Upper lobe of left lung (tissue), 6 donors: Measurements from ENCODE around the gene MOBP. TPM values are rescaled to one million over a fixed set of nuclear protein-coding genes. Genes with fewer than 3 reads are reported as not detected.
"Not testable (repeated sequence)": the region's sequence is repeated elsewhere in the genome, so short reads cannot be mapped to it uniquely, and the experiment has no call there.

Source experiments
- ATAC-seq, 2 donors: fragments of 200-7000 bp; cut with Tn5 transposase; one replicate each; pipeline ENCODE4 v1.9.1; 2022; ENCODE audit warnings: mild to moderate bottlenecking in 2 of 2, moderate library complexity in 2 of 2; ENCODE audit not compliant: low FRiP score in 2 of 2
- DNase-seq, 2 donors: peaks; one replicate each; pipeline ENCODE4 v3.0.0-alpha.2; 2019 to 2020
- H3K27ac ChIP-seq, 4 donors: fragments of 200-600 bp; sonication (generic); one replicate each; pipeline ENCODE4 v1.5.1; 2016 to 2019
- H3K27me3 ChIP-seq, 4 donors: fragments of 200-600 bp; sonication (generic); one replicate each; pipeline ENCODE4 v1.5.1; 2017 to 2019
- H3K36me3 ChIP-seq, 4 donors: fragments of 200-600 bp; sonication (generic); one replicate each; pipeline ENCODE4 v1.5.1; 2016 to 2019
- H3K4me1 ChIP-seq, 4 donors: fragments of 200-600 bp; sonication (generic); one replicate each; pipeline ENCODE4 v1.5.1; 2018 to 2019
- H3K4me3 ChIP-seq, 4 donors: fragments of 200-600 bp; sonication (generic); one replicate each; pipeline ENCODE4 v1.5.1; 2017 to 2019; ENCODE audit warnings: mild to moderate bottlenecking in 2 of 4, moderate library complexity in 1 of 4
- H3K9me3 ChIP-seq, 4 donors: fragments of 200-600 bp; sonication (generic); one replicate each; pipeline ENCODE4 v1.5.1; 2018 to 2019
- EP300 ChIP-seq, 4 donors: sonication (generic); formaldehyde crosslinking; IDR thresholded peaks; one replicate each; pipeline ENCODE4 v1.5.1; 2017; ENCODE audit warnings: antibody characterized with exemption in 4 of 4, control low read depth in 2 of 4
- POLR2A ChIP-seq, 4 donors: fragments of 450-650 bp; IDR thresholded peaks; one replicate each; pipeline ENCODE4 v1.5.1; 2016 to 2017; ENCODE audit warnings: antibody characterized with exemption in 4 of 4, mild to moderate bottlenecking in 2 of 4
- POLR2AphosphoS5 ChIP-seq, 2 donors: sonication (generic); formaldehyde crosslinking; IDR thresholded peaks; one replicate each; pipeline ENCODE4 v1.5.1; 2017; ENCODE audit warnings: antibody characterized with exemption in 2 of 2
- WGBS, 2 donors: methylation state at CpG; one replicate each; pipeline ENCODE4 v1.1.5; 2017 to 2018; 5-methylcytosine and 5-hydroxymethylcytosine counted together
- total RNA-seq, 6 donors: library from RNA; depleted of rRNA in 4 of 6; stranded (reverse); fragments of >200 nt in 4 of 6; gene quantifications; one replicate each; pipeline versions ENCODE4 v1.1.0 to v1.2.1, GENCODE V29; 2016 to 2021
- TF ChIP-seq, protein P1 (sequence below), 6 experiments: fragments of 450-650 bp in 4 of 6; fragments of 200-600 bp in 2 of 6; sonication (generic) in 2 of 6; IDR thresholded peaks; one replicate each; pipeline ENCODE4 v1.5.1; 2016 to 2019; ENCODE audit warnings: antibody characterized with exemption in 6 of 6
- donor health status: DM: no; HTN: no; CAD: no; lungs with moderate emphysema.
- donor health status: DM: no; HTN: yes; CAD: no; lungs with severe emphysema.

MOBP gene, protein sequence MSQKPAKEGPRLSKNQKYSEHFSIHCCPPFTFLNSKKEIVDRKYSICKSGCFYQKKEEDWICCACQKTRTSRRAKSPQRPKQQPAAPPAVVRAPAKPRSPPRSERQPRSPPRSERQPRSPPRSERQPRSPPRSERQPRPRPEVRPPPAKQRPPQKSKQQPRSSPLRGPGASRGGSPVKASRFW
- total RNA-seq, result under 1 TPM in 1 of 6 donors, not detected in 5; 0.22 TPM

DNA sequence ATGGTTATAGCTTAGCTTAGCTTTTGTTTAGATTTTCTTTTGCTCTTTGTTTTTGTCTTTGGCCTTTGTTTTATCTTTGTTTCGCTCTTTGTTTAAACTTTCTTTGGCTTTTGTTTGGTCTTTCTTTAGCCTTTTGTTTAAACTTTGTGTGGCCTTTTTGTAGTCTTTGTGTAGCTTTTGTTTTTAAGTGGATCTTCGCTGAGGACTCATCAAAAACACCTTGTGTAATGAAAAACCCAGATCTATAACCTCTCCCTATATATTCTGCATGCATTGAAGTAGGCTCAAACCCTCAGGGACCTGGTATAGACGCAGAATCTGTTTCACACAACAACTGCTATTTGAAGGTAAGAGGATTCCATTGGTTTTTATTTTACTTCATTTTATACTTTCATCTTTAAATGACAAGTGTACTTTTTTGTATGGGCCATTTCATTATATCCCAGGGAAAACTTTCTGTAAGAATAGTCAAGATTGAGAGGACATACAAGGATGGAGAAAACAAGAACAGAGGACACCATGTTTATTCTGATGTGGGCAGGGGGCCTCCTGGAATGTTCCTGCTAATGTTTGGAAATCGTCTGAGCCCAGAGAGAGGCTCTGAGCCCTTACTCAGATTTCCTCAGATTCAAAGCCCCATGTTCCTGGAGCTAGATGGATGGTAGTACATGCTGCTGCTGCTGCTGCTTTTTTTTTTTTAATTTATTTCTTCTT, at the start of gene MOBP:
MOBP (plus strand) TSS at position 287 of the 714 bp plus-strand sequence. CDS start 34,390 bp downstream, outside the sequence.
- DNase-seq (no peak), ATAC-seq (no peak)
- TF ChIP-seq POLR2A (IDR thresholded peaks at IDR 0.05), result no peak
- no peak for TF ChIP-seq EP300 (IDR thresholded peaks at IDR 0.05)
- TF ChIP-seq, protein P1, sequence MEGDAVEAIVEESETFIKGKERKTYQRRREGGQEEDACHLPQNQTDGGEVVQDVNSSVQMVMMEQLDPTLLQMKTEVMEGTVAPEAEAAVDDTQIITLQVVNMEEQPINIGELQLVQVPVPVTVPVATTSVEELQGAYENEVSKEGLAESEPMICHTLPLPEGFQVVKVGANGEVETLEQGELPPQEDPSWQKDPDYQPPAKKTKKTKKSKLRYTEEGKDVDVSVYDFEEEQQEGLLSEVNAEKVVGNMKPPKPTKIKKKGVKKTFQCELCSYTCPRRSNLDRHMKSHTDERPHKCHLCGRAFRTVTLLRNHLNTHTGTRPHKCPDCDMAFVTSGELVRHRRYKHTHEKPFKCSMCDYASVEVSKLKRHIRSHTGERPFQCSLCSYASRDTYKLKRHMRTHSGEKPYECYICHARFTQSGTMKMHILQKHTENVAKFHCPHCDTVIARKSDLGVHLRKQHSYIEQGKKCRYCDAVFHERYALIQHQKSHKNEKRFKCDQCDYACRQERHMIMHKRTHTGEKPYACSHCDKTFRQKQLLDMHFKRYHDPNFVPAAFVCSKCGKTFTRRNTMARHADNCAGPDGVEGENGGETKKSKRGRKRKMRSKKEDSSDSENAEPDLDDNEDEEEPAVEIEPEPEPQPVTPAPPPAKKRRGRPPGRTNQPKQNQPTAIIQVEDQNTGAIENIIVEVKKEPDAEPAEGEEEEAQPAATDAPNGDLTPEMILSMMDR (IDR thresholded peaks at IDR 0.05), result no peak
- no peak for TF ChIP-seq POLR2AphosphoS5 (IDR thresholded peaks at IDR 0.05)
- no peaks in the 10 kb centered on the region for H3K27me3 ChIP-seq
- peaks cover 0 to 3% (median 0%) of the 10 kb centered on the region in 4 donors for H3K4me1 ChIP-seq
- H3K36me3 ChIP-seq, result no peaks in the 10 kb centered on the region
- 44 to 53% methylated on average over 4 of the region's 4 CpGs for WGBS, 2 donors
- no peak within 1 kb of the TSS for H3K4me3 ChIP-seq
- no peaks in the 10 kb centered on the region for H3K9me3 ChIP-seq
- H3K27ac ChIP-seq, result no peak within 1 kb of the TSS

DNA sequence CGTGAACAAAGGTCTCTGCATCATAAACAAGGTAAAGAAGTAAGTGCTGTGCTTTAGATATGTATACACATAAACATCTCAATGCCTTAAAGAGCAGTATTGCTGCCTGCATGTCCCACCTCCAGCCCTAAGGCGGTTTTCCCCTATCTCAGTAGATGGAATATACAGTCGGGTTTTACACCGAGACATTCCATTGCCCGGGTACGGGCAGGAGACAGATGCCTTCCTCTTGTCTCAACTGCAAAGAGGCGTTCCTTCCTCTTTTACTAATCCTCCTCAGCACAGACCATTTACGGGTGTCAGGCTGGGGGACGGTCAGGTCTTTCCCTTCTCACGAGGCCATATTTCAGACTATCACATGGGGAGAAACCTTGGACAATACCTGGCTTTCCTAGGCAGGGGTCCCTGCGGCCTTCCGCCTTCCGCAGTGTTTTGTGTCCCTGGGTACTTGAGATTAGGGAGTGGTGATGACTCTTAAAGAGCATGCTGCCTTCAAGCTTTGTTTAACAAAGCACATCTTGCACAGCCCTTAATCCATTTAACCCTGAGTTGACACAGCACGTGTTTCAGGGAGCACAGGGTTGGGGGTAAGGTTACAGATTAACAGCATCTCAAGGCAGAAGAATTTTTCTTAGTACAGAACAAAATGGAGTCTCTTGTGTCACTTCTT, 48.8 kb upstream of the MOBP start:
- 30 to 49% methylated on average over 14 of the region's 14 CpGs for WGBS, 2 donors
- H3K9me3 ChIP-seq, ATAC-seq, DNase-seq, H3K27me3 ChIP-seq, H3K4me1 ChIP-seq, H3K4me3 ChIP-seq: not testable (repeated sequence)
- Histone ChIP-seq H3K27ac (peak overlapping the region in 3 of 4 donors; percentile 13 to 51 (median 16)), H3K36me3 (peaks cover 0 to 10% (median 5%) of the 10 kb centered on the region in 4 donors)

DNA sequence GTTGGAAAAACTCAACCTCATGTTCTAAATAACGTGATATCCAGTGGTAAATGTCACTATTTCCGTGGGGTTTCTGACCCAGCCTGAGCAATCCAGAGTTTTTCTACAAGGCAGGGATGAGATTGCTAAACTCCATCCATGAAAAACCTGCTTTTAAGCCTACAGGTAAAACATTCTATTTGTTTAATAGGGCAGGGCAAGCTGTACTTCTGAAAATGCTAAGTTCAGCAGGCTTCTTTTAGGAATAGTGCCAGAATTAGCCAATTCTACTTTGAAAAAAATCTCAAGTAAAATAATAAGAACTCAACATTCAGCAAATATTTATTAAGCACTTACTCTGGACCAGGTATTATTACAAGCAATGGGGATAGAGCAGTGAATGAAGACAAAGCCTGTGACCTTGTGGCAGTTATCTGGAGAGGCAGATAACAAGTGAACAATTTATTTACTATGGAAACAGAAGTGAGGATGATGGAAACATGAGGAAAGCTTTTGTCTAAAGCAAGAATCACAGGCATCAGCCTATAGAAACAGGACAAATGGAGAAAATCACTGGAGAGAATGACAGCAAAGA, 47.7 kb upstream of the MOBP start:
- ATAC-seq, result peak in 1 of 2 donors; percentile 77
- WGBS, 2 donors, result 73 to 77% methylated on average over 2 of the region's 2 CpGs
- DNase-seq, result no peak
- Histone ChIP-seq H3K4me1 (peaks cover 0 to 3% (median 0%) of the 10 kb centered on the region in 4 donors), H3K9me3 (no peaks in the 10 kb centered on the region), H3K27ac (peak overlapping the region in 2 of 4 donors; percentile 13 to 51), H3K4me3 (no peak overlapping the region), H3K36me3 (no peaks in the 10 kb centered on the region), H3K27me3 (no peaks in the 10 kb centered on the region)
- TF ChIP-seq, protein P1 (IDR thresholded peaks at IDR 0.05), result no peak
- TF ChIP-seq POLR2AphosphoS5 (IDR thresholded peaks at IDR 0.05) (no peak), POLR2A (IDR thresholded peaks at IDR 0.05) (no peak), EP300 (IDR thresholded peaks at IDR 0.05) (no peak)

DNA sequence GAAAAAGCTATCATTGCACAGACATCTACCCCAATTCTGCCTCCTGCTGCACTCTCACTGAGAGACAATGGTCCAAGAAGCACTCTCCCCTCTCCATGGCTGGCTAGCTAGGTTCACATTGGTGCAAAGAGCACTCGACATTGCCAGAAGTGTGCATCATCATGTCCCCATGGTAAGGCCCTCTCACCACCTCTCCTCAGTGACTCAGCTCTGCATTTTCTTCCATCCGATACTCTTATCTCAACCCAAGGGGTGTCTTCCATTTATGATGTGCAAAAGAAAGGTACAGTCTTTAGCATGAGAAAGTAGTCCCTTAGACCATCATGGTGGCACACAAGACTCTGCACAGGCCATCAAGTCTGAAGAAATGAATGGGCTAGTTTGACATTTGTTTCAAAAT, 46.9 kb upstream of the MOBP start:
- H3K27me3 ChIP-seq, result no peaks in the 10 kb centered on the region
- no peaks in the 10 kb centered on the region for H3K36me3 ChIP-seq
- H3K27ac ChIP-seq, result no peak overlapping the region
- DNase-seq (no peak), ATAC-seq (no peak)
- no peak overlapping the region for H3K4me3 ChIP-seq
- TF ChIP-seq POLR2AphosphoS5 (IDR thresholded peaks at IDR 0.05), result no peak
- TF ChIP-seq EP300 (IDR thresholded peaks at IDR 0.05), result no peak
- TF ChIP-seq POLR2A (IDR thresholded peaks at IDR 0.05), result no peak
- TF ChIP-seq, protein P1 (IDR thresholded peaks at IDR 0.05), result no peak
- WGBS, 2 donors, result 88 to 95% methylated on average over 2 of the region's 2 CpGs
- H3K4me1 ChIP-seq, result peaks cover 0 to 3% (median 0%) of the 10 kb centered on the region in 4 donors
- no peaks in the 10 kb centered on the region for H3K9me3 ChIP-seq

DNA sequence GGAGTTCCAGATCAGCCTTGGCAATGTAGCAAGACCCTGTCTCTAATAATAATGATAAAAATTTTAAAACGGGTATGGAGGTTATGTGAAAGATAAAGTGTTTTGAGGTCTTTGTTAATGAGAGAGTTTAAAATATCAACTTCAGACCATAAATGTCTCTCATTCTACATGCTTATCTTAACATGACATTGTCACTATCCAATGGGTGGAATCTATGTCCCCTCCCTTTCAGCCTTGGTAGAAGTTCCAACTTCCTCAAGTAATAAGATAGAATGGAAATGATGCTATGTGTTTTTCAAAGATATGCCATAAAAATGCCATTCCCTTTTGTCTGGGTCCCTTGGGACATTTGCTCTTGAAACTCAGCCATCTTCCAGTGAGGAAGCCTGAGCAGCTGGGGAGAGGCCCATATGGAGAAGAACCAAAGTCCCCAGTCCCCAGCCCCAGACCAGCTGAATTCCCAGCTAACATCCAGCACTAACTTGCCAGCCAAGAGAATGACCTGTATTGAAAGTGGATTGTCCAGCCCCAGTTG, 44.0 kb upstream of the MOBP start:
- Histone ChIP-seq H3K36me3 (no peaks in the 10 kb centered on the region), H3K4me1 (no peaks in the 10 kb centered on the region), H3K27ac (no peak overlapping the region), H3K27me3 (no peaks in the 10 kb centered on the region), H3K4me3 (no peak overlapping the region), H3K9me3 (no peaks in the 10 kb centered on the region)
- ATAC-seq (no peak), DNase-seq (no peak)
- 81 to 84% methylated on average over 1 of the region's 1 CpG for WGBS, 2 donors
- TF ChIP-seq POLR2AphosphoS5 (IDR thresholded peaks at IDR 0.05) (no peak), POLR2A (IDR thresholded peaks at IDR 0.05) (no peak), EP300 (IDR thresholded peaks at IDR 0.05) (no peak)
- TF ChIP-seq, protein P1 (IDR thresholded peaks at IDR 0.05), result no peak
